ENCODE data around the gene SYNDIG1L. TPM values are rescaled to one million over a fixed set of nuclear protein-coding genes. Genes with fewer than 3 reads are reported as not detected.

Gene SYNDIG1L
- total and polyA plus RNA-seq, 4 donors, result 0.08 TPM; not detected in 3

DNA sequence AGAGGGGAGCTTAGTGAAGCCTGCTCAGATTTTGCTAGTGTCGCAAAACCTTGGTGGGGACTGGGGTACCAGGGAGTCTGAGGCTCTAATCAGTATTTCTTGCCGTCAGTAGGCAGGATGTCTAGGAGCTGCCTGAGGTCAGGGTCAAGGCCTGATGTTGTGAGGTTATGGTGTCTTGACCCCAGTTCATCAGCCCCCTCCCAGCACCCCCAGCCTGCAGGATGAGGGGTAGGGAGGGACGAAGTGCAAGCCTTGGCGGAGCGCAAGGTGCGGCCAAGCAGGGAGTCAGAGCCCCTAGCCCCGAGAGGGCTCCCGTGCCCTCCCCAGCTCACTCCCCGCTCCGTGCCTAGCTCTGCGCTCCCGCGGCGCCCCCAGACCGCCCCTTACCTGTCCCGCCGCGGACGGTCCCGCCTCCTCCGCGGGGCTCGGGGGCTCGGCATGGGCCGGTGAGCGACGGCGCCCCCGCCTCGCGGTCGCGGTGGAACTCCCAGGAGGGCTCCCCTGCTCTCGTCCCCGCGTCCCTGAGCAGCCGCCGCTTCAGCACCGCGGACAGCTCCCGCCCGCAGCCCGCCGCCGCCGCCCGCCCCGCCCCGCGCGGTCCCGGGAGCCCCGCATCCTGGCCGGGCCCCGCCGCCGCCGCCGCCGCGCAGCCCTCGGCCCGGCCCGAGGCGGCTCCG, 347 bp downstream of the SYNDIG1L start:
- Histone ChIP-seq H3K27me3 (ENCODE audit: control insufficient read depth in 4 of 4, insufficient read depth in 4 of 4, low read length in 3 of 4) (no peaks in the 10 kb centered on the region), H3K36me3 (ENCODE audit: control insufficient read depth in 4 of 4, insufficient read depth in 3 of 4, low read depth in 1 of 4, low read length in 3 of 4) (no peaks in the 10 kb centered on the region), H3K9me3 (ENCODE audit: control insufficient read depth in 4 of 4, low read length in 3 of 4) (no peaks in the 10 kb centered on the region), H3K4me3 (ENCODE audit: low read depth in 1 of 3, low read length in 3 of 3) (peak overlapping the region in 1 of 3 donors; percentile 25), H3K27ac (ENCODE audit: low read depth in 1 of 2, low read length in 2 of 2) (no peak overlapping the region), H3K9ac (ENCODE audit: low read depth in 1 of 2, low read length in 2 of 2) (no peak overlapping the region), H3K4me1 (ENCODE audit: control insufficient read depth in 4 of 4, insufficient read depth in 4 of 4, low read length in 3 of 4) (peaks cover 0 to 4% (median 1%) of the 10 kb centered on the region in 4 donors)
- WGBS, result 6% methylated on average over 66 of the region's 66 CpGs
- peak; percentile 64 for DNase-seq (ENCODE audit: low spot score)
- TF ChIP-seq EGR1 (IDR thresholded peaks at IDR 0.05; ENCODE audit: low read depth in 2 of 2) (no peak), NR2F2 (IDR thresholded peaks at IDR 0.05) (no peak), SP1 (IDR thresholded peaks at IDR 0.05) (no peak), JUND (IDR thresholded peaks at IDR 0.05) (no peak), RAD21 (IDR thresholded peaks at IDR 0.05) (no peak), HNF4A (conservative IDR thresholded peaks at IDR 0.05) (no peak)
- TF ChIP-seq, protein P1, sequence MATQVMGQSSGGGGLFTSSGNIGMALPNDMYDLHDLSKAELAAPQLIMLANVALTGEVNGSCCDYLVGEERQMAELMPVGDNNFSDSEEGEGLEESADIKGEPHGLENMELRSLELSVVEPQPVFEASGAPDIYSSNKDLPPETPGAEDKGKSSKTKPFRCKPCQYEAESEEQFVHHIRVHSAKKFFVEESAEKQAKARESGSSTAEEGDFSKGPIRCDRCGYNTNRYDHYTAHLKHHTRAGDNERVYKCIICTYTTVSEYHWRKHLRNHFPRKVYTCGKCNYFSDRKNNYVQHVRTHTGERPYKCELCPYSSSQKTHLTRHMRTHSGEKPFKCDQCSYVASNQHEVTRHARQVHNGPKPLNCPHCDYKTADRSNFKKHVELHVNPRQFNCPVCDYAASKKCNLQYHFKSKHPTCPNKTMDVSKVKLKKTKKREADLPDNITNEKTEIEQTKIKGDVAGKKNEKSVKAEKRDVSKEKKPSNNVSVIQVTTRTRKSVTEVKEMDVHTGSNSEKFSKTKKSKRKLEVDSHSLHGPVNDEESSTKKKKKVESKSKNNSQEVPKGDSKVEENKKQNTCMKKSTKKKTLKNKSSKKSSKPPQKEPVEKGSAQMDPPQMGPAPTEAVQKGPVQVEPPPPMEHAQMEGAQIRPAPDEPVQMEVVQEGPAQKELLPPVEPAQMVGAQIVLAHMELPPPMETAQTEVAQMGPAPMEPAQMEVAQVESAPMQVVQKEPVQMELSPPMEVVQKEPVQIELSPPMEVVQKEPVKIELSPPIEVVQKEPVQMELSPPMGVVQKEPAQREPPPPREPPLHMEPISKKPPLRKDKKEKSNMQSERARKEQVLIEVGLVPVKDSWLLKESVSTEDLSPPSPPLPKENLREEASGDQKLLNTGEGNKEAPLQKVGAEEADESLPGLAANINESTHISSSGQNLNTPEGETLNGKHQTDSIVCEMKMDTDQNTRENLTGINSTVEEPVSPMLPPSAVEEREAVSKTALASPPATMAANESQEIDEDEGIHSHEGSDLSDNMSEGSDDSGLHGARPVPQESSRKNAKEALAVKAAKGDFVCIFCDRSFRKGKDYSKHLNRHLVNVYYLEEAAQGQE (IDR thresholded peaks at IDR 0.05), result peak; percentile 95
- TF ChIP-seq, protein P2, sequence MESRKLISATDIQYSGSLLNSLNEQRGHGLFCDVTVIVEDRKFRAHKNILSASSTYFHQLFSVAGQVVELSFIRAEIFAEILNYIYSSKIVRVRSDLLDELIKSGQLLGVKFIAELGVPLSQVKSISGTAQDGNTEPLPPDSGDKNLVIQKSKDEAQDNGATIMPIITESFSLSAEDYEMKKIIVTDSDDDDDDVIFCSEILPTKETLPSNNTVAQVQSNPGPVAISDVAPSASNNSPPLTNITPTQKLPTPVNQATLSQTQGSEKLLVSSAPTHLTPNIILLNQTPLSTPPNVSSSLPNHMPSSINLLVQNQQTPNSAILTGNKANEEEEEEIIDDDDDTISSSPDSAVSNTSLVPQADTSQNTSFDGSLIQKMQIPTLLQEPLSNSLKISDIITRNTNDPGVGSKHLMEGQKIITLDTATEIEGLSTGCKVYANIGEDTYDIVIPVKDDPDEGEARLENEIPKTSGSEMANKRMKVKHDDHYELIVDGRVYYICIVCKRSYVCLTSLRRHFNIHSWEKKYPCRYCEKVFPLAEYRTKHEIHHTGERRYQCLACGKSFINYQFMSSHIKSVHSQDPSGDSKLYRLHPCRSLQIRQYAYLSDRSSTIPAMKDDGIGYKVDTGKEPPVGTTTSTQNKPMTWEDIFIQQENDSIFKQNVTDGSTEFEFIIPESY (IDR thresholded peaks at IDR 0.05), result no peak

DNA sequence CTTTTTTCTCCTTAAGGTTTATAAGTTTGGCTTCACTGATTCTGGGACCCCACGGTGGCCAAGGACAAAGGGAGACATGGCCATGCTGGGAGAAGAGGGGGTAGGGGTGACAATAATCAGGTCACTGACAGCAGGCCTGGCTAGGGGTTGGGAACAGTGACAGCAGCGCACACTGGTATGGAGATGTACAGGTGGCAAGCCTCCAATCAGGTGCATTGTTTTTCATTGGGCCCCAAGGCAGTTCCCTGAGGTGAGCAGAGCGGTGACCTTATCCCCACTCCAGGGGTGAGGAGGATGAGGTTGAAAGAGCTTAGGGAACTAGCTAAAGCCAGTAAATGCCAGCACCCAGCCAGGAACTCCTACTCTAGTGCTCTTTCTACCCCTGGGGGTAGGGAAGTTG, 1.4 kb downstream of the SYNDIG1L start:
- DNase-seq (ENCODE audit: low spot score), result no peak
- no peak overlapping the region for H3K9ac ChIP-seq (ENCODE audit: low read depth in 1 of 2, low read length in 2 of 2)
- no peak for TF ChIP-seq RAD21 (IDR thresholded peaks at IDR 0.05)
- TF ChIP-seq, protein P3, sequence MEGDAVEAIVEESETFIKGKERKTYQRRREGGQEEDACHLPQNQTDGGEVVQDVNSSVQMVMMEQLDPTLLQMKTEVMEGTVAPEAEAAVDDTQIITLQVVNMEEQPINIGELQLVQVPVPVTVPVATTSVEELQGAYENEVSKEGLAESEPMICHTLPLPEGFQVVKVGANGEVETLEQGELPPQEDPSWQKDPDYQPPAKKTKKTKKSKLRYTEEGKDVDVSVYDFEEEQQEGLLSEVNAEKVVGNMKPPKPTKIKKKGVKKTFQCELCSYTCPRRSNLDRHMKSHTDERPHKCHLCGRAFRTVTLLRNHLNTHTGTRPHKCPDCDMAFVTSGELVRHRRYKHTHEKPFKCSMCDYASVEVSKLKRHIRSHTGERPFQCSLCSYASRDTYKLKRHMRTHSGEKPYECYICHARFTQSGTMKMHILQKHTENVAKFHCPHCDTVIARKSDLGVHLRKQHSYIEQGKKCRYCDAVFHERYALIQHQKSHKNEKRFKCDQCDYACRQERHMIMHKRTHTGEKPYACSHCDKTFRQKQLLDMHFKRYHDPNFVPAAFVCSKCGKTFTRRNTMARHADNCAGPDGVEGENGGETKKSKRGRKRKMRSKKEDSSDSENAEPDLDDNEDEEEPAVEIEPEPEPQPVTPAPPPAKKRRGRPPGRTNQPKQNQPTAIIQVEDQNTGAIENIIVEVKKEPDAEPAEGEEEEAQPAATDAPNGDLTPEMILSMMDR (IDR thresholded peaks at IDR 0.05; ENCODE audit: low read depth, low read length, missing input control), result no peak
- no peak for TF ChIP-seq HNF4G (IDR thresholded peaks at IDR 0.05)
- no peak overlapping the region for H3K4me3 ChIP-seq (ENCODE audit: low read depth in 1 of 3, low read length in 3 of 3)
- peaks cover 0 to 4% (median 1%) of the 10 kb centered on the region in 4 donors for H3K4me1 ChIP-seq (ENCODE audit: control insufficient read depth in 4 of 4, insufficient read depth in 4 of 4, low read length in 3 of 4)
- no peaks in the 10 kb centered on the region for H3K27me3 ChIP-seq (ENCODE audit: control insufficient read depth in 4 of 4, insufficient read depth in 4 of 4, low read length in 3 of 4)
- no peaks in the 10 kb centered on the region for H3K9me3 ChIP-seq (ENCODE audit: control insufficient read depth in 4 of 4, low read length in 3 of 4)
- H3K36me3 ChIP-seq (ENCODE audit: control insufficient read depth in 4 of 4, insufficient read depth in 3 of 4, low read depth in 1 of 4, low read length in 3 of 4), result no peaks in the 10 kb centered on the region
- WGBS, result 82% methylated on average over 3 of the region's 3 CpGs
- H3K27ac ChIP-seq (ENCODE audit: low read depth in 1 of 2, low read length in 2 of 2), result no peak overlapping the region
